Colonic mucosa (tissue), 4 donors: ENCODE measurements around the gene CKS2. TPM values are rescaled to one million over a fixed set of nuclear protein-coding genes. Genes with fewer than 3 reads are reported as not detected.
A peak's percentile ranks its signal among the peaks of the same experiment; 100 is the strongest.

Experiments
- DNase-seq: peaks from one replicate; pipeline ENCODE4 v3.0.0-alpha.2; 2020
- H3K27ac ChIP-seq: fragments of 200-600 bp; one replicate; pipeline ENCODE4 v1.8.0; 2021
- H3K27me3 ChIP-seq: fragments of 200-600 bp; one replicate; pipeline ENCODE4 v1.8.0; 2021
- H3K36me3 ChIP-seq: fragments of 200-600 bp; one replicate; pipeline ENCODE4 v1.8.0; 2021
- H3K4me1 ChIP-seq: fragments of 200-600 bp; one replicate; pipeline ENCODE4 v1.8.0; 2021; ENCODE audit warnings: mild to moderate bottlenecking
- H3K4me3 ChIP-seq: fragments of 200-600 bp; one replicate; pipeline ENCODE4 v1.8.0; 2021
- H3K9ac ChIP-seq, 2 donors: one replicate each; pipeline ENCODE4 v1.7.0; 2013; ENCODE audit warnings: control low read depth in 2 of 2, low read depth in 2 of 2, low read length in 2 of 2
- H3K9me3 ChIP-seq: fragments of 200-600 bp; one replicate; pipeline ENCODE4 v1.8.0; 2021
- intact Hi-C: fragments of 100-400 bp; cut with DNase I; formaldehyde crosslinking; loops from one replicate; pipeline ENCODE4 v1.14.1; 2022
- total RNA-seq, 2 donors: library from RNA; stranded (reverse); fragmentation: NEBNext Ultra II Directional in 1 of 2; extraction: Animal tissue kit (Norgen Biotek cat#: 25700) in 1 of 2; gene quantifications; one replicate each; pipeline ENCODE4 v1.2.1, GENCODE V29; 2021
- TF ChIP-seq, protein P1 (sequence below): fragments of 200-600 bp; IDR thresholded peaks from one replicate; pipeline ENCODE4 v1.8.0; 2022; ENCODE audit warnings: antibody characterized with exemption, mild to moderate bottlenecking
- donor health status: healthy.
- donor health status: DM: no; HTN: no; CAD: no.
- donor health status: DM: no; HTN: no; CAD: no.

CKS2 gene
- total RNA-seq, 2 donors from 2014 or later = 42.4 to 134 TPM

DNA sequence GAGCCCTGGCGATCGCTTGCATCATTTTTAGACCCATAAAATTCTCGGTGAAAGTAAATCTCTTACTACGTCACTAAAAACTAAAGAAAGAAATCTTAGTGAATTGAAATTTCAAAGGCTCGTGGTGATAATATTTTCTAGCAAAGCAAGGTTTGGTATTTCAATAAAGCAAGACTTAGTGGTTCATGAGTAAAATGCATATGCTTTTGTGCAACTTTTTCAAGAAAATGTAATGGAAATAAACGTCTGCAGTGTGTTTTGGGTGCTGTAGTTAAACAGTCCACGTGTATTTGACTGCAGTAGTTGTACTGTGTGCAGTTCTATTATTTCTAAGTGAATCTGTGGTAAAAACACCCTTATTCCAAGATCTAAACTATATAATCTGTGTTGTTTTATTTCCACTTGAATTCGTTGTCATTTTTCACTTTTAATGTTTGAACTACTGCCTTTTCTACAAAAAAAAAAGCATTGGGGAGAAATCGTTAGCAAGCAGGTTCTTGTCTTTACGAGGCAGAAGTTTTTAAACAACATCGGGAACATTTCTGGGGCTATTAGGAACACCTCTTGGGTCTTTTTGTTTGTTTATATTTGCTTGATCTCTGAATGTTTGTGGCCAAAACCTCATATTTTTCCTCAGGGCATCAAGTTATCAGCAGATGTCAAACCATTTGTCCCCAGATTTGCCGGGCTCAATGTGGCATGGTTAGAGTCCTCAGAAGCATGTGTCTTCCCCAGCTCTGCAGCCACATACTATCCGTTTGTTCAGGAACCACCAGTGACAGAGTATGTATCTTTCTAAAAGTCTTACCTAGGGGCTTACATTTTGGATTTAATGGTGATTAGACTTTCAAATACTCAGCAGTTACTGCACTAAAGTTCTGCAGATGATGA is 8.3 kb downstream of the CKS2 start:
- Histone ChIP-seq H3K4me1 (peaks cover 10% of the 10 kb centered on the region), H3K9me3 (no peaks in the 10 kb centered on the region), H3K36me3 (peaks cover 4% of the 10 kb centered on the region), H3K9ac (peak overlapping the region in 1 of 2 donors; percentile 87), H3K4me3 (peak overlapping the region; percentile 71), H3K27ac (peak overlapping the region; percentile 99), H3K27me3 (no peaks in the 10 kb centered on the region)
- intact Hi-C loops = loop anchor here (10.0 kb wide), 1 partner anchor 1876 kb away; no protein-coding TSS in a partner anchor
- no peak for DNase-seq
- TF ChIP-seq, protein P1, sequence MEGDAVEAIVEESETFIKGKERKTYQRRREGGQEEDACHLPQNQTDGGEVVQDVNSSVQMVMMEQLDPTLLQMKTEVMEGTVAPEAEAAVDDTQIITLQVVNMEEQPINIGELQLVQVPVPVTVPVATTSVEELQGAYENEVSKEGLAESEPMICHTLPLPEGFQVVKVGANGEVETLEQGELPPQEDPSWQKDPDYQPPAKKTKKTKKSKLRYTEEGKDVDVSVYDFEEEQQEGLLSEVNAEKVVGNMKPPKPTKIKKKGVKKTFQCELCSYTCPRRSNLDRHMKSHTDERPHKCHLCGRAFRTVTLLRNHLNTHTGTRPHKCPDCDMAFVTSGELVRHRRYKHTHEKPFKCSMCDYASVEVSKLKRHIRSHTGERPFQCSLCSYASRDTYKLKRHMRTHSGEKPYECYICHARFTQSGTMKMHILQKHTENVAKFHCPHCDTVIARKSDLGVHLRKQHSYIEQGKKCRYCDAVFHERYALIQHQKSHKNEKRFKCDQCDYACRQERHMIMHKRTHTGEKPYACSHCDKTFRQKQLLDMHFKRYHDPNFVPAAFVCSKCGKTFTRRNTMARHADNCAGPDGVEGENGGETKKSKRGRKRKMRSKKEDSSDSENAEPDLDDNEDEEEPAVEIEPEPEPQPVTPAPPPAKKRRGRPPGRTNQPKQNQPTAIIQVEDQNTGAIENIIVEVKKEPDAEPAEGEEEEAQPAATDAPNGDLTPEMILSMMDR = peak; percentile 6

DNA sequence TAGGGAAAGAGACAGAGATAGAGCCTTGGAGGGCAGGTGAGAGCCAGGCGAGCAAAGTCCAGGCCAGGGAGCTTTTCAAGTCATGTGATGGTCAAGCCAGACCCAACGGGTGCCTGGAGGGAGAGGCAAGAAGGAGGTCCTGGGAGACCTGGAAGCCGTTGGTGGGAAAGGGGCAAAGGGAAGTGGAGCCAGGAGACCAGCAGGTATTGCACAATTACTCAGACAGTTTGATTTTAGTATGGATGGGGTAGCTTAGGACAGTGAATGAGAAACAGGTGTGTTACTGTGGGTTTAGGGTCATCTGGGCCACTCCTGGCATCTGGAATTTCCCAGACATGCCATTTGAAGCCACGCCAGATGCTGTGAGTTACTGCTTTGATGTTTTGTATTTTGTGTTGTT is 12.4 kb downstream of the CKS2 start:
- no peak for DNase-seq
- TF ChIP-seq, protein P1 = no peak
- no peaks in the 10 kb centered on the region for H3K9me3 ChIP-seq
- no peaks in the 10 kb centered on the region for H3K27me3 ChIP-seq
- intact Hi-C loops = loop anchor here (5.0 kb wide), 1 partner anchor 224 kb away; no protein-coding TSS in a partner anchor
- no peak overlapping the region for H3K4me3 ChIP-seq
- H3K36me3 ChIP-seq = no peaks in the 10 kb centered on the region
- H3K4me1 ChIP-seq = peaks cover 10% of the 10 kb centered on the region
- no peak overlapping the region for H3K27ac ChIP-seq
- no peak overlapping the region for H3K9ac ChIP-seq

DNA sequence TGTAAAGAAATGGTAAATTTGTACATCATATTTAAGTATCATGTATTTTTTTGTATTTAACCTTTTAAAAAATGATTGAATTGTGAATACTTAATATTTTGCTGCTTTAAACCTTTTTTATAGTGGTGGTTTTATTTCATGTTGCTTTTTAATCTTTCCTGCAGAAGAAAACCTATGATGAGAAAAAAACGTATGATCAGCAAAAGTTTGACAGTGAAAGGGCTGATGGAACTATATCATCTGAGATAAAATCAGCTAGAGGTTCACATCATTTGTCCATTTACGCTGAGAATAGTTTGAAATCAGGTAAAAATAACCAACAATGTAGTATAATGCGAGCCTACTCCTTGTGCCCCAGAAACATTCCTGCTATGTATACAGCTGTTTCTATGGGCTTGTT is 14.7 kb downstream of the CKS2 start:
- H3K27me3 ChIP-seq = no peaks in the 10 kb centered on the region
- no peak overlapping the region for H3K4me3 ChIP-seq
- no peak overlapping the region for H3K9ac ChIP-seq
- no peaks in the 10 kb centered on the region for H3K9me3 ChIP-seq
- peaks cover 14% of the 10 kb centered on the region for H3K36me3 ChIP-seq
- TF ChIP-seq, protein P1 = no peak
- DNase-seq = no peak
- H3K4me1 ChIP-seq = no peaks in the 10 kb centered on the region
- intact Hi-C loops = no loop called here
- no peak overlapping the region for H3K27ac ChIP-seq

DNA sequence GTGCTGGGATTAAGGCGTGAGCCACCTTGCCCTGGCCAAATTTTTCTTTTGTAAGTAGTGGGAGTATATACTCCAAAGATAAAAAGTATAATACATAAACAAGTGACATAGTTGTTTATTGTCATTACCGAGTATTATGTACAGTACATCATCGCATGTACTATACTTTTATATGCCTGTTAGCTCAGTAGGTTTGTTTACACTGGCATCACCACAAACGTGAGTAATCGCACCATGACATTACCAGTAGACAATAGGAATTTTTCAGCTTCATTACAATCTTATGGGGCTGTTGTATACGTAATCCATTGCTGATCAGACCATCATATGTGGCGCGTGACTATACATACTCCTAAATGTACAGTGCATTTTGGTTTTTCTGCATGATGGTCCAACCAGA is 17.1 kb downstream of the CKS2 start:
- H3K27ac ChIP-seq = no peak overlapping the region
- H3K4me1 ChIP-seq = no peaks in the 10 kb centered on the region
- TF ChIP-seq, protein P1 = no peak
- no peak for DNase-seq
- intact Hi-C loops = no loop called here
- H3K27me3 ChIP-seq = no peaks in the 10 kb centered on the region
- H3K36me3 ChIP-seq = peaks cover 30% of the 10 kb centered on the region
- no peak overlapping the region for H3K9ac ChIP-seq
- H3K9me3 ChIP-seq = no peaks in the 10 kb centered on the region
- no peak overlapping the region for H3K4me3 ChIP-seq

DNA sequence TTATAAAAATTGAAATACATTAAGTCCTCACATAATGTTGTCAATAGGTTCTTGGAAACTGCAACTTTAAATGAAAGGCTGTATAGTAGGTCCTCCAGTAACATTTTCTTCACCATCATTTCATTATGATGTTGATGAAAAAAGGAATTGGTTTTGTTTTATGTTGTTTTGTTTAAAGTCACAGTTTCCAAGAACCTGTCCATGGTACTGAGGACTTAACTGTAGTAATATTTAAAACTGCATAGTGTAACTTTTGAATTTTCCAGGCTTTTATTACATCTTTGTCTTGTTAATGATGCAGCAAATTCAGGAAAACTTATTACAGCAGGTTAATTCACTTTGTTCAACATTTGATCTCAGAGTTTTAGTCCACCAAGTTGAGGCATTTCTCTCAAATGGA is 18.9 kb downstream of the CKS2 start:
- H3K4me3 ChIP-seq = no peak overlapping the region
- no peak overlapping the region for H3K9ac ChIP-seq
- no peaks in the 10 kb centered on the region for H3K9me3 ChIP-seq
- no peaks in the 10 kb centered on the region for H3K27me3 ChIP-seq
- no peaks in the 10 kb centered on the region for H3K4me1 ChIP-seq
- intact Hi-C loops = no loop called here
- peaks cover 36% of the 10 kb centered on the region for H3K36me3 ChIP-seq
- no peak overlapping the region for H3K27ac ChIP-seq
- DNase-seq = no peak
- TF ChIP-seq, protein P1 = no peak
